A549 (cell line): ENCODE data around the gene EGFL8. TPM values are rescaled to one million over a fixed set of nuclear protein-coding genes. Genes with fewer than 3 reads are reported as not detected.

ENCODE experiments used
- ATAC-seq, 2 experiments: fragments of 200-7000 bp in 1 of 2; fragments of >200 bp in 1 of 2; cut with Nextera tagmentation in 1 of 2; cut with Tn5 transposase in 1 of 2; 3 replicates each; pipeline versions ENCODE4 v1.8.0 to v1.9.1; 2018 to 2020; ENCODE audit warnings: mild to moderate bottlenecking in 1 of 2, moderate library complexity in 1 of 2
- CTCF ChIA-PET: fragments of 300-600 bp; sonication (Branson Sonifier 250); formaldehyde crosslinking; extraction: SDS; loops from one replicate; lab custom pipeline; 2021; ENCODE audit warnings: antibody characterized with exemption, inconsistent platforms; lab: Yijun Ruan, JAX
- POLR2A ChIA-PET: fragments of 350-600 bp; formaldehyde crosslinking; extraction: SDS; loops from one replicate; lab custom pipeline; 2021; ENCODE audit warnings: antibody characterized with exemption, inconsistent platforms; lab: Yijun Ruan, JAX
- DNase-seq, 2 experiments: peaks; one replicate each; pipeline versions ENCODE4 v3.0.0 to v3.0.0-alpha.2; 2011 to 2016; ENCODE audit warnings: low read depth in 1 of 2, low spot score in 1 of 2
- FAIRE-seq: peaks from 2 replicates; lab custom pipeline; 2011; peaks lifted over from hg19 to GRCh38; lab: Jason Lieb, UNC
- H3K27ac ChIP-seq, 2 experiments: fragments of >200 bp; sonication (Bioruptor Twin); formaldehyde crosslinking; 3 replicates each; pipeline ENCODE4 v1.5.1; 2016 to 2017
- H3K4me1 ChIP-seq: fragments of >200 bp; sonication (Bioruptor Twin); formaldehyde crosslinking; 3 replicates; pipeline ENCODE4 v1.6.1; 2016
- H3K4me2 ChIP-seq: fragments of >200 bp; sonication (Bioruptor Twin); formaldehyde crosslinking; 3 replicates; pipeline ENCODE4 v1.6.1; 2016
- H3K4me3 ChIP-seq: fragments of >200 bp; sonication (Bioruptor Twin); formaldehyde crosslinking; 3 replicates; pipeline ENCODE4 v1.5.1; 2016
- H3K9me3 ChIP-seq: fragments of >200 bp; sonication (Bioruptor Twin); formaldehyde crosslinking; 3 replicates; pipeline ENCODE4 v1.6.1; 2016
- CBX8 ChIP-seq: fragments of 200-600 bp; sonication (generic); IDR thresholded peaks from 2 replicates; pipeline ENCODE4 v1.6.1; 2016
- CEBPB ChIP-seq, 2 experiments: fragments of >200 bp in 1 of 2; sonication (Bioruptor Twin) in 1 of 2; formaldehyde crosslinking in 1 of 2; IDR thresholded peaks; 2 replicates each; pipeline ENCODE4 v1.6.1; 2012 to 2016
- CTCF ChIP-seq: fragments of >200 bp; sonication (Bioruptor Twin); formaldehyde crosslinking; IDR thresholded peaks from 3 replicates; pipeline ENCODE4 v1.5.1; 2016
- EHMT2 ChIP-seq: fragments of 200-600 bp; sonication (generic); IDR thresholded peaks from 2 replicates; pipeline ENCODE4 v1.6.1; 2016; ENCODE audit warnings: antibody characterized with exemption, low read depth, mild to moderate bottlenecking, moderate library complexity
- ELK1 ChIP-seq: fragments of 150-350 bp; IDR thresholded peaks from 2 replicates; pipeline ENCODE4 v1.6.1; 2014; ENCODE audit warnings: low read depth, mild to moderate bottlenecking, low read length
- FOSL2 ChIP-seq, 2 experiments: fragments of 450-650 bp in 1 of 2; fragments of >200 bp in 1 of 2; sonication (Bioruptor Twin) in 1 of 2; formaldehyde crosslinking; IDR thresholded peaks; 2 replicates each; pipeline versions ENCODE4 v1.5.0 to v1.6.1; 2016 to 2020; ENCODE audit warnings: mild to moderate bottlenecking in 1 of 2, moderate library complexity in 1 of 2
- GATA3 ChIP-seq: IDR thresholded peaks from 2 replicates; pipeline ENCODE4 v1.6.1; 2012; ENCODE audit warnings: borderline replicate concordance
- HEYL ChIP-seq: fragments of 250-450 bp; sonication (Bioruptor Pico); IDR thresholded peaks from 2 replicates; pipeline ENCODE4 v1.8.0; 2021; ENCODE audit warnings: mild to moderate bottlenecking, moderate library complexity
- JUN ChIP-seq, 2 experiments: fragments of >200 bp; sonication (Bioruptor Twin); formaldehyde crosslinking; IDR thresholded peaks; 2 replicates in 1 of 2; 3 replicates in 1 of 2; pipeline ENCODE4 v1.6.1; 2016 to 2017
- JUNB ChIP-seq: fragments of >200 bp; sonication (Bioruptor Twin); formaldehyde crosslinking; IDR thresholded peaks from 2 replicates; pipeline ENCODE4 v1.6.1; 2016
- MAFK ChIP-seq: fragments of 450-650 bp; IDR thresholded peaks from 2 replicates; pipeline ENCODE4 v1.6.1; 2014; ENCODE audit not compliant: partially characterized antibody
- MAX ChIP-seq: IDR thresholded peaks from 2 replicates; pipeline ENCODE4 v1.6.1; 2012
- MAZ ChIP-seq: fragments of 150-350 bp; IDR thresholded peaks from 2 replicates; pipeline ENCODE4 v1.6.1; 2014; ENCODE audit warnings: antibody characterized with exemption, low read depth, low read length, borderline replicate concordance
- NFE2L2 ChIP-seq: fragments of 150-350 bp; conservative IDR thresholded peaks from 2 replicates; pipeline ENCODE4 v1.6.1; 2014; ENCODE audit warnings: low read length
- NPAS2 ChIP-seq: fragments of 250-450 bp; sonication (Bioruptor Pico); IDR thresholded peaks from 2 replicates; pipeline ENCODE4 v1.8.0; 2022; ENCODE audit warnings: mild to moderate bottlenecking, moderate library complexity, borderline replicate concordance
- POLR2A ChIP-seq: IDR thresholded peaks from 2 replicates; pipeline ENCODE4 v1.6.1; 2012; ENCODE audit warnings: mild to moderate bottlenecking, low read length
- POLR2AphosphoS2 ChIP-seq: conservative IDR thresholded peaks from 2 replicates; pipeline ENCODE4 v1.6.1; 2012; ENCODE audit warnings: low read length, improper control_type of control experiment, inconsistent platforms
- RARB ChIP-seq: fragments of 250-450 bp; sonication (Bioruptor Pico); IDR thresholded peaks from 2 replicates; pipeline ENCODE4 v1.8.0; 2021; ENCODE audit warnings: mild to moderate bottlenecking, moderate library complexity
- REST ChIP-seq: fragments of 200-600 bp; sonication (generic); IDR thresholded peaks from 2 replicates; pipeline ENCODE4 v1.6.1; 2016; ENCODE audit warnings: antibody characterized with exemption, mild to moderate bottlenecking, moderate library complexity
- TFCP2L1 ChIP-seq: fragments of 250-450 bp; sonication (Bioruptor Pico); IDR thresholded peaks from 2 replicates; pipeline ENCODE4 v1.5.0; 2021; ENCODE audit warnings: mild to moderate bottlenecking
- USF2 ChIP-seq: fragments of 450-650 bp; IDR thresholded peaks from 2 replicates; pipeline ENCODE4 v1.6.1; 2014; ENCODE audit warnings: antibody characterized with exemption
- ZNF302 ChIP-seq: fragments of 250-450 bp; sonication (Bioruptor Pico); IDR thresholded peaks from 2 replicates; pipeline ENCODE4 v1.9.0; 2021; ENCODE audit warnings: inconsistent platforms, mild to moderate bottlenecking, moderate library complexity
- WGBS: methylation state at CpG from one replicate; pipeline ENCODE4 v1.1.6; 2017; ENCODE audit errors: missing lambda C conversion rate; 5-methylcytosine and 5-hydroxymethylcytosine counted together
- polyA plus RNA-seq, 4 experiments: library from polyadenylated mRNA; depleted of rRNA in 3 of 4; stranded (reverse); fragments of >200 nt; fragmentation: RNase III in 1 of 4; extraction: RNeasy Plus Mini Kit Qiagen cat#74134 plus additional on column Dnase treatment in 1 of 4; gene quantifications; 2 replicates in 3 of 4; 3 replicates in 1 of 4; pipeline ENCODE4 v1.2.3, GENCODE V29; 2011 to 2017

The EGFL8 gene
- polyA plus RNA-seq, 2 of the 4 experiments (the other 2 are of a cell fraction): 2.0 to 3.1 TPM

- FAIRE-seq (no peak), ATAC-seq (no peak), DNase-seq (no peak)
- Histone ChIP-seq H3K4me3 (no peak overlapping the region), H3K4me1 (no peaks in the 10 kb centered on the region), H3K9me3 (no peaks in the 10 kb centered on the region), H3K4me2 (no peak overlapping the region), H3K27ac (no peak overlapping the region)
- 0% methylated on average over 1 of the region's 1 CpG for WGBS
- ChIA-PET POLR2A (no interaction called here), CTCF (no interaction called here)
- TF ChIP-seq RARB (CRISPR knock-in tag): no peak
- TF ChIP-seq MAFK: no peak
- TF ChIP-seq USF2: no peak
- no peak for TF ChIP-seq POLR2AphosphoS2
- TF ChIP-seq NPAS2 (CRISPR knock-in tag): no peak
- TF ChIP-seq GATA3: no peak
- no peak for TF ChIP-seq JUNB
These were observed 44.6 kb downstream of the EGFL8 start for GRCh38 chr6:32208996-32209395.

- Histone ChIP-seq H3K4me3 (no peak overlapping the region), H3K27ac (no peak overlapping the region), H3K4me1 (no peaks in the 10 kb centered on the region), H3K4me2 (no peak overlapping the region), H3K9me3 (no peaks in the 10 kb centered on the region)
- WGBS: 61% methylated on average over 5 of the region's 5 CpGs
- ATAC-seq (no peak; a peak in 1 of 6 replicates), FAIRE-seq (no peak), DNase-seq (no peak)
- TF ChIP-seq MAZ: no peak
- TF ChIP-seq NPAS2 (CRISPR knock-in tag): no peak
- no peak for TF ChIP-seq CEBPB (IDR thresholded peaks at IDR 0.05)
- TF ChIP-seq ZNF302 (CRISPR knock-in tag): no peak
- no peak for TF ChIP-seq JUN (IDR thresholded peaks at IDR 0.05)
- TF ChIP-seq GATA3: no peak
- TF ChIP-seq CTCF: no peak
- TF ChIP-seq TFCP2L1 (CRISPR knock-in tag): no peak
- no peak for TF ChIP-seq REST
- no peak for TF ChIP-seq HEYL
- no peak for TF ChIP-seq CBX8
- no peak for TF ChIP-seq NFE2L2
- no peak for TF ChIP-seq POLR2A
- no peak for TF ChIP-seq FOSL2 (IDR thresholded peaks at IDR 0.05)
- TF ChIP-seq FOSL2 (CRISPR knock-in tag; IDR thresholded peaks at IDR 0.05): no peak
- no peak for TF ChIP-seq EHMT2
- TF ChIP-seq ELK1: no peak
- no peak for TF ChIP-seq MAFK
- TF ChIP-seq MAX: no peak
- POLR2A ChIA-PET: no interaction called here
- CTCF ChIA-PET: interaction anchor here (0.7 to 1.4 kb wide), 2 partner anchors 15 to 94 kb away, joined by 3 read pairs; no protein-coding TSS in a partner anchor
These were observed 45.8 kb downstream of the EGFL8 start for GRCh38 chr6:32210191-32210601.
